Measurements from ENCODE around the gene DHX15.

DNA sequence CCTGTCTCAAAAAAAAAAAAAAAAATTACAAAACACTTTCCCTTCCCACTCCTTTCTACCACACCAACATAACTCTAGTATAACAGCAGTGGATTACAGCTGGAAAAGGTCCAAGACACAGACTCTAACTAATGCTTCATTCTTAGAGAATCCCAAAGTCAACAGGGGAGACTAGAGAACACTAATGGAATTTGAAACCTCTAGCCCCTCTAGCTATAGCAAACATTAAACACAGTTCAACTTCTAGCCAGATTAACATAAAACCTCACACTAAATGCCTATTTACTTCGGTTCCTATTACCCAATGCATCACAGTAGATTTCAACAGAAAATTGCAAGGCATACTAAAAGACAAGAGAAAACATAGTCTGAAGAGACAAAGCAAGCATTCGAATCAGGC is 10.5 kb upstream of the DHX15 start:
- TF ChIP-seq, protein P1, sequence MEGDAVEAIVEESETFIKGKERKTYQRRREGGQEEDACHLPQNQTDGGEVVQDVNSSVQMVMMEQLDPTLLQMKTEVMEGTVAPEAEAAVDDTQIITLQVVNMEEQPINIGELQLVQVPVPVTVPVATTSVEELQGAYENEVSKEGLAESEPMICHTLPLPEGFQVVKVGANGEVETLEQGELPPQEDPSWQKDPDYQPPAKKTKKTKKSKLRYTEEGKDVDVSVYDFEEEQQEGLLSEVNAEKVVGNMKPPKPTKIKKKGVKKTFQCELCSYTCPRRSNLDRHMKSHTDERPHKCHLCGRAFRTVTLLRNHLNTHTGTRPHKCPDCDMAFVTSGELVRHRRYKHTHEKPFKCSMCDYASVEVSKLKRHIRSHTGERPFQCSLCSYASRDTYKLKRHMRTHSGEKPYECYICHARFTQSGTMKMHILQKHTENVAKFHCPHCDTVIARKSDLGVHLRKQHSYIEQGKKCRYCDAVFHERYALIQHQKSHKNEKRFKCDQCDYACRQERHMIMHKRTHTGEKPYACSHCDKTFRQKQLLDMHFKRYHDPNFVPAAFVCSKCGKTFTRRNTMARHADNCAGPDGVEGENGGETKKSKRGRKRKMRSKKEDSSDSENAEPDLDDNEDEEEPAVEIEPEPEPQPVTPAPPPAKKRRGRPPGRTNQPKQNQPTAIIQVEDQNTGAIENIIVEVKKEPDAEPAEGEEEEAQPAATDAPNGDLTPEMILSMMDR (IDR thresholded peaks at IDR 0.05; ENCODE audit: low read length), result no peak
- no peak for TF ChIP-seq EZH2 (IDR thresholded peaks at IDR 0.05; ENCODE audit: borderline replicate concordance, low read length)

Data from OCI-LY1 (cell line).